Measurements from ENCODE around the gene PLXNA4.

Gene PLXNA4

GRCh38 chr7:132515181-132515580, 61.1 kb downstream of the PLXNA4 start:
- no peak overlapping the region for H3K4me3 Mint-ChIP-seq
- no peaks in the 10 kb centered on the region for H3K4me1 Mint-ChIP-seq
- no peaks in the 10 kb centered on the region for H3K9me3 Mint-ChIP-seq

GRCh38 chr7:132514430-132514829, 61.8 kb downstream of the PLXNA4 start:
- peaks cover 7% of the 10 kb centered on the region for H3K4me1 Mint-ChIP-seq
- no peaks in the 10 kb centered on the region for H3K9me3 Mint-ChIP-seq
- H3K36me3 Mint-ChIP-seq = no peaks in the 10 kb centered on the region
- H3K27ac Mint-ChIP-seq = no peak overlapping the region
- no peak overlapping the region for H3K4me3 Mint-ChIP-seq
- H3K27me3 Mint-ChIP-seq = no peaks in the 10 kb centered on the region

More at GRCh38 chr7:132515181-132515580, 61.1 kb downstream of the PLXNA4 start:
- Mint-ChIP-seq H3K27ac (no peak overlapping the region), H3K36me3 (no peaks in the 10 kb centered on the region), H3K27me3 (no peaks in the 10 kb centered on the region)

- Mint-ChIP-seq H3K27ac (no peak overlapping the region), H3K27me3 (no peaks in the 10 kb centered on the region)
These were observed 64.3 kb downstream of the PLXNA4 start for GRCh38 chr7:132511921-132512320.

DNA sequence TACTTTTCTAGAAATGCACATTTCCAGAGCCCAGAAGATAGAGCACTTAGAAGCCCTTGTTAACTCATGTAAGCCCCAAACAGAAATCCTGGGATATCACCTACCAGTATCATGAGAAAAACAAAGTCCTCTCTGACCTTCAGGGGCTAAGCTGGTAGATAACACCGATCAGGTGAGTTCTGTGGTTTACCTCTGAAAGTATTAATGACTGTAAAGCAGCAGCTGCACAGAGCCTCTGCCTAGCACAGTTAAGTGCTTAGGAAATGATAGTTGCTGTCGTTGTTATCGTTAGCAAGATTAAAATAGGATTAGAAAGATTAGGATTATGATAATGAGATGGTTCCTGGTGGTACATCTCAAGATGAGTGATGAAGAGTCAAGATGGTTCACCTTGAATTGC, 64.9 kb downstream of the PLXNA4 start:
- Mint-ChIP-seq H3K36me3 (no peaks in the 10 kb centered on the region), H3K9me3 (no peaks in the 10 kb centered on the region), H3K4me3 (no peak overlapping the region), H3K4me1 (peaks cover 11% of the 10 kb centered on the region), H3K27ac (no peak overlapping the region), H3K27me3 (no peaks in the 10 kb centered on the region)

More at GRCh38 chr7:132511921-132512320, 64.3 kb downstream of the PLXNA4 start:
- Mint-ChIP-seq H3K9me3 (no peaks in the 10 kb centered on the region), H3K4me3 (no peak overlapping the region), H3K4me1 (peaks cover 11% of the 10 kb centered on the region), H3K36me3 (no peaks in the 10 kb centered on the region)

DNA sequence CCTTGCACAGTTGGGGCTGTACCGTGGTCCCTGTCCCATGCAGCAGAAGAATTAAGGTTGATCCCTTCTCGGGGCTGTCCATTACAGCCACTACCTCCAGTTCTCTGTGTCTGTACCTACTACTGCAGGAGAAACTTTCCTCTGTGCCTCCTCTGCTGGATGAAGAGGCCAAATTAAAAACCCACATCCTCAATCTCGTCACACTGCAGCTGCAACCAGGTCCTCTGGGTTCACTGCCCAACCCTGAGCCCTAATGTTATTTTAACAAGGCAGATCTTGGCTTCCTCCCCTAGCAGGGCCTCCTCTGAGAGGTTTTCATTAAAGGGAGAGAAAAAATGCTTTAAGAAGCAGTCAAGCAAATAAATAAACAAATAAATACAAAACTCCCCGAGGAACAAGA, 66.6 kb downstream of the PLXNA4 start:
- Mint-ChIP-seq H3K36me3 (no peaks in the 10 kb centered on the region), H3K4me3 (no peak overlapping the region), H3K27me3 (no peaks in the 10 kb centered on the region), H3K27ac (peak overlapping the region; percentile 32), H3K4me1 (peaks cover 11% of the 10 kb centered on the region), H3K9me3 (no peaks in the 10 kb centered on the region)

DNA sequence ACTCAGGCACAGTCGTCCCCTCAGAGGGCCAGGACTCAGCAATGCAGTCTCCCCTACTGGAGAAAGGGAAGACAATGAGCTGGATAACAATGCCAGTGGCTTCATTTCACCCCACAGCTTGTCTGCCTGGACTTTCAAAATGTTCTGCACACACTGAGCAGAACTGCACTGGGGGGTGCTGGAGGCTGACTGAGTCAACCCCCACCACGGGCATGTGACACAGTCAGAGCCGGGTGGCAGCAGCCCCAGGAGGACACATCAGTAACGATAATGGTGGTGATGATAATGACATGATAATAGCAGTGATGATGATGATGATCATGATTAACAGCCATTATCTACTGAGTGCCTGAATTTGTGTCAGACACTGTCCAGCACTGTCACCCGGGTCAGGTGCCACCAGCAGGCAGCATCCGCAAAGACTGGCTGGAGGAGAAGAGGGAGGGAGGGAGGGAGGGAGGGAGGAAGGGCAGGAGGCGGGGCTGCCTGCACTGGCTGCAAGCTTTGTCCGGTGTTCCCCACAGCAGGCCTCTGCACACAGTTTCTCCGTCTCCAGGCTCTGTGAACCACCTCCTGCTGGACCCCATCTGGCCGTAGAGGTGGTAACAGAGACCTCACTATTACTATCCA, 67.4 kb downstream of the PLXNA4 start:
- Mint-ChIP-seq H3K9me3 (no peaks in the 10 kb centered on the region), H3K4me1 (peaks cover 11% of the 10 kb centered on the region), H3K27ac (no peak overlapping the region), H3K4me3 (no peak overlapping the region), H3K27me3 (no peaks in the 10 kb centered on the region), H3K36me3 (no peaks in the 10 kb centered on the region)

- no peak overlapping the region for H3K27ac Mint-ChIP-seq
- H3K36me3 Mint-ChIP-seq = peaks cover 1% of the 10 kb centered on the region
- peaks cover 8% of the 10 kb centered on the region for H3K4me1 Mint-ChIP-seq
- H3K4me3 Mint-ChIP-seq = no peak overlapping the region
- H3K27me3 Mint-ChIP-seq = no peaks in the 10 kb centered on the region
- no peaks in the 10 kb centered on the region for H3K9me3 Mint-ChIP-seq
These were observed 71.4 kb downstream of the PLXNA4 start for GRCh38 chr7:132504852-132505251.

DNA sequence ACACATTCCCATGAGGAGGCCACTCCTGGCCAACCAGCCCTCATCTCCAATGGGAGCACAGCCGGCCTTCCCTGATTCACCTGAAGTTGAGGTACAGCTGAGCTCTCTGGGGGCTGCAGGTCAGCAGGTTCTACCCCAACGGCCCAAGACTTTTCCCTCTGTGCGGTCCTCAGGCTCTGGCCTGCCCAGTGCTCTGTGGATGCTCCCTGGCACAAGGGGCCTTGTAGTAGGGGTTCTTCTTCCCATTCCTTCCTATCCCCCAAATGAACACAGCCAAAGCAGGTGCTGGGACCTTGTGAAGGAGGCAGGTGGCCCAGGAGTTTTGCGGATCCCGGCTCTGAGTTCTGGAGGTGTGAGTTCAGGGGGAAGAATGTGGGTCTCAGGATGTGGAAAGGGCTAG, 72.2 kb downstream of the PLXNA4 start:
- H3K36me3 Mint-ChIP-seq = peaks cover 1% of the 10 kb centered on the region
- H3K4me3 Mint-ChIP-seq = no peak overlapping the region
- H3K9me3 Mint-ChIP-seq = no peaks in the 10 kb centered on the region
- H3K27me3 Mint-ChIP-seq = no peaks in the 10 kb centered on the region
- H3K27ac Mint-ChIP-seq = no peak overlapping the region
- peaks cover under 1% of the 10 kb centered on the region for H3K4me1 Mint-ChIP-seq

- Mint-ChIP-seq H3K9me3 (no peaks in the 10 kb centered on the region), H3K4me3 (no peak overlapping the region), H3K27ac (no peak overlapping the region), H3K4me1 (no peaks in the 10 kb centered on the region), H3K27me3 (no peaks in the 10 kb centered on the region), H3K36me3 (peaks cover 1% of the 10 kb centered on the region)
These were observed 72.9 kb downstream of the PLXNA4 start for GRCh38 chr7:132503415-132503814.

DNA sequence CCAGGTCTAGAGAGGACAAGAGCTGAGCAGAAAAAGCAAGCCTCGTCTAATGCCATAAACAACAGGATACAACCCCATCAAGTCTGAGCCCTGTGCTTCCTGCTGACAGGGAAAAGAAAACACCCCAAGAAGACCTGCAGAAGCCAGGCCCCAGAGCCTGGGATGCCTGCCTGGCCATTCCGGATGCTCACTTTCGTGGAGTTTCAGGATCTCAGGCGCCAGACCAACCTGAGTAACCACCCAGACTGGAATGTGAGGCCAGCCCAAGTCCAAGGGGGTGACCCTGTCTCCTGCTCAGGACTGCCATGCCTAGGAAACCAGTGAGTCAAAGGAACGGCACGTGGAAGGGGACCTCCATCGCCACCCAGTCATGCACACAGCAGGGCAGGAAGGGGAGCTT, 74.3 kb downstream of the PLXNA4 start:
- no peaks in the 10 kb centered on the region for H3K9me3 Mint-ChIP-seq
- H3K36me3 Mint-ChIP-seq = peaks cover 1% of the 10 kb centered on the region
- H3K4me3 Mint-ChIP-seq = no peak overlapping the region
- H3K27ac Mint-ChIP-seq = no peak overlapping the region
- H3K27me3 Mint-ChIP-seq = no peaks in the 10 kb centered on the region
- no peaks in the 10 kb centered on the region for H3K4me1 Mint-ChIP-seq

DNA sequence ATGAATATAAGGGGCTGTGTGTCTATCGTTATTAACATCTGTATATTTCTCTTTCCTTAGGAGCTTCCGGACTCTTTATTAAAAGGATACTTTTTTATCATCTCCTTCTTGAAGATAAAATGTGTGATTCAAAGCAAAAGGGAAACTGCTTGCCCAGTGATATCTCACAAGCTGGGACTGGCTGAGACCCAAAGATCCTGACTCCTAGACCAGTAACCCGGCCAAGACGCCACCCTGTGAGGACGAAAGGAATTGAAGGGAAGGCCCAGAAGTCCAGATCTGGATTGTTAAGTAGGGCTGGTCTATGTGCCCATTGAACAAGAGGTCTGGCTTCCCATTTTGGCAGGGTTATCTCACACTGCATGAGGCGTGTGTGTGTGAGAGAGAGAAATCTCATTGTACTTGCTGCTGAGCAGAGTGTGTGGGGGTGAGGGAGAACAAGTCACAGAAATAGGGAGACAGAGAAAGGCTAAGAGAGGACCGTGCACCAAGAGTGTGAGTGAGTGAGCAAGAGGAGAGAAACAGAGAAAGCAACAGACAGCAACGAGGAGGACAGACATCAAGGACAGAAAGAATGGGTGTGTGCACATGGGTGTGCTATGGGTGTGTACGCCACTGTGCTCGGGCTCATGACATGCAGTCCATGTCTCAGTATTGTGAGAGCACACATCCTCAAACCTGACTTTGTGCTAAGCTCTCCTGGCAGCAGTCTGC, 75.4 kb downstream of the PLXNA4 start:
- Mint-ChIP-seq H3K4me1 (no peaks in the 10 kb centered on the region), H3K4me3 (no peak overlapping the region), H3K27ac (no peak overlapping the region)

GRCh38 chr7:132499487-132499886, 76.8 kb downstream of the PLXNA4 start:
- H3K27me3 Mint-ChIP-seq = no peaks in the 10 kb centered on the region
- H3K36me3 Mint-ChIP-seq = peaks cover 1% of the 10 kb centered on the region
- no peaks in the 10 kb centered on the region for H3K9me3 Mint-ChIP-seq
- H3K4me1 Mint-ChIP-seq = no peaks in the 10 kb centered on the region
- H3K27ac Mint-ChIP-seq = no peak overlapping the region
- no peak overlapping the region for H3K4me3 Mint-ChIP-seq

More for the DNA sequence above, 75.4 kb downstream of the PLXNA4 start:
- Mint-ChIP-seq H3K27me3 (no peaks in the 10 kb centered on the region), H3K9me3 (no peaks in the 10 kb centered on the region), H3K36me3 (peaks cover 1% of the 10 kb centered on the region)

DNA sequence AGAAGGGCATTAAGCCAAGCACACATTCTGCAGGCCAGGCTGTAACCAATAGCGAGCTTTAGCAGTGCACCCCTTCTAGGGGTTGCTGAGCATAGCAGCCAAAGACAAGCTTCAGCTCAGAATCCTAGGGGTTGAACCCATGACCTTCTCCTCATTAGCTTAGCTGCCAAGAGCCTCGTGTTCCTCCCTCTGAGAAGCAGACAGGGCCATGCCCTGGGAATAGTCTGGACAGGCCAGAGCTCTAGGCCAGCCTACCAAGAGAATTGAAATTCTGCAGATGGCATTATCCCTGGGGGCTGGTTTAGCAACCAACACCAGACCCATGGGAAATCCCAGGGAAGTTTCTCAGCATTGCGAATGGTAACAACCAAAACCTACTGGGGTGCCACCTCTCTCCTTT, 77.2 kb downstream of the PLXNA4 start:
- H3K27me3 Mint-ChIP-seq = no peaks in the 10 kb centered on the region
- H3K4me1 Mint-ChIP-seq = no peaks in the 10 kb centered on the region
- no peaks in the 10 kb centered on the region for H3K9me3 Mint-ChIP-seq
- H3K27ac Mint-ChIP-seq = no peak overlapping the region
- peaks cover 1% of the 10 kb centered on the region for H3K36me3 Mint-ChIP-seq
- no peak overlapping the region for H3K4me3 Mint-ChIP-seq

- Mint-ChIP-seq H3K27me3 (no peaks in the 10 kb centered on the region), H3K36me3 (peaks cover 1% of the 10 kb centered on the region), H3K4me1 (no peaks in the 10 kb centered on the region), H3K9me3 (no peaks in the 10 kb centered on the region), H3K4me3 (no peak overlapping the region), H3K27ac (no peak overlapping the region)
These were observed 78.0 kb downstream of the PLXNA4 start for GRCh38 chr7:132498319-132498718.

DNA sequence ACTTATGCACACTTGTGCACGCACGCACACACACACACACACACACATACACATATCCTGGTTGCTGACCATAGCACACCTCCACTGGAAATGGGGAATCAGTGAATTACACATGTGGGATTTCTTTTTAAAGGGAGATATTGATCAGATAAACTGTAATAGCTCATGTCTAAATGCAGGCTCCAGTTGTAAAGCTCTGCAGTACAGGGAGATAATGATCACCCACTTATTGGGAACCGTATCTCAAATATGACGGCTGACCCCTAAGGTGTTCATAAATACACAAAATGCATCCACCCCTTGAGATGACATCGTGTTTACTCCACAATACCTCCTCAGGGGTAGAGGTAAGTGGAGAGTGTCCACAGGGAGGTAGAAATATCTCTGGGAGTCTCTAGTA, 79.2 kb downstream of the PLXNA4 start:
- H3K9me3 Mint-ChIP-seq = no peaks in the 10 kb centered on the region
- peaks cover 1% of the 10 kb centered on the region for H3K36me3 Mint-ChIP-seq
- no peak overlapping the region for H3K4me3 Mint-ChIP-seq
- no peak overlapping the region for H3K27ac Mint-ChIP-seq
- H3K4me1 Mint-ChIP-seq = no peaks in the 10 kb centered on the region
- H3K27me3 Mint-ChIP-seq = no peaks in the 10 kb centered on the region

DNA sequence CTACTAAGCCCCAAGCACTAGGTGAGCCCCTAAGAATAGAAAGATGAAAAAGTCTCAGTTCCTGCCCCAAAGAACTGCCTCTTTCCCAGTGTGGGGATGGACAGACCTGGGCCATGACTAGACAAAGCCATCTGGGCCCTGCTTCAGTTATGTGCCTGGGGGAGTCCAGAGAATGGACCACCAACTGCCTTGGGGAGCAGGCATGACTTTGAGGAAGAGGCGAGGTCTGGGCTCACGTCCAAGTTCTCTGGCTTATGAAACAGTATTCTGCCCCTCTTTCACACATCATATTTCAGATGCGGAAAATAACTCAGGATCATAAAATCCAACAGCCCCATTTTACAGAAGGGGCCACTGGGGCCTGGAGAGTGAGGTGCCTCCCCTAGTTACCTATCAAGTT, 80.3 kb downstream of the PLXNA4 start:
- no peaks in the 10 kb centered on the region for H3K27me3 Mint-ChIP-seq
- H3K36me3 Mint-ChIP-seq = peaks cover under 1% of the 10 kb centered on the region
- no peaks in the 10 kb centered on the region for H3K4me1 Mint-ChIP-seq
- no peaks in the 10 kb centered on the region for H3K9me3 Mint-ChIP-seq
- H3K4me3 Mint-ChIP-seq = no peak overlapping the region
- no peak overlapping the region for H3K27ac Mint-ChIP-seq
